NK-92 (cell line): ENCODE measurements around the gene PIP4P1.

Experiments
- DNase-seq: peaks from one replicate; lab custom pipeline; 2025; ENCODE audit not compliant: unreplicated experiment; lab: John Stamatoyannopoulos, UW

The PIP4P1 gene

GRCh38 chr14:20412411-20412810 is 48.8 kb downstream of the PIP4P1 start:
- DNase-seq, result no peak

GRCh38 chr14:20409226-20409625 is 52.0 kb downstream of the PIP4P1 start:
- no peak for DNase-seq
